Endometrial microvascular endothelial cells (primary cell): ENCODE measurements around the gene RPA3. TPM values are rescaled to one million over a fixed set of nuclear protein-coding genes. Genes with fewer than 3 reads are reported as not detected.

ENCODE experiments used
- in situ Hi-C: cut with HindIII; loops from 2 replicates; pipeline ENCODE4 v1.10.0; 2017; ENCODE audit warnings: low sequenced_read_pairs, low pct_unique_long_range_greater_than_20kb; ENCODE audit errors: inconsistent ontology term
- total RNA-seq: library from RNA; depleted of rRNA; stranded (reverse); fragments of >200 nt; gene quantifications from one replicate; pipeline ENCODE4 v1.2.3, GENCODE V29; 2015; ENCODE audit errors: inconsistent ontology term

RPA3 gene
- total RNA-seq: 26.9 TPM

- in situ Hi-C loops: no loop called here
These were observed at the start of gene RPA3 for GRCh38 chr7:7718492-7718891. Gene RPA3 (minus strand): TSS chr7:7718607. CDS start chr7:7640418, 78,189 bp downstream.

- in situ Hi-C loops: no loop called here
These were observed 48.3 kb upstream of the RPA3 start for GRCh38 chr7:7766671-7767070.

GRCh38 chr7:7765422-7765821 lies 47.0 kb upstream of the RPA3 start:
- in situ Hi-C loops: no loop called here

- in situ Hi-C loops: no loop called here
These were observed 46.4 kb upstream of the RPA3 start for GRCh38 chr7:7764520-7765396.

- in situ Hi-C loops: no loop called here
These were observed 43.8 kb upstream of the RPA3 start for GRCh38 chr7:7761974-7762779.

GRCh38 chr7:7761340-7761973 lies 43.0 kb upstream of the RPA3 start:
- in situ Hi-C loops: no loop called here

DNA sequence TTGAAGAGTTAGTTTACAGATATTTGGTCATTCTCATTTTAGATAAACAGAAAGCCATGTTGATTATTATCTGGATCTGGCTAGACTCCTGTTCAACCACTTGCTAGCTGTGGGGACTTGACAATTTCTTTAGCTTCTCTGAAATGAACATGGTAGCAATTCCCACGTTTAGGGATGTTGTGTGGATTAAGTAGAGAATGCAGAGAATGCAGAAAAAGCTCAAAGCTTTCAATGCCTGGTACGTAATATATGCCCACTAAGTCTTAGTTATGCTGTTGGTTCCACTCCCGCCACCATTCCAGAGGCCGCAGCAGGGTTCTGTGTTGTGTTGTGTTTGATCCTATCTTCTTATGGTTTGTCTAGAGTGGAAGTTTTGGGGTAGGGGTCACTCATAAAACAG lies 39.2 kb upstream of the RPA3 start:
- in situ Hi-C loops: no loop called here

DNA sequence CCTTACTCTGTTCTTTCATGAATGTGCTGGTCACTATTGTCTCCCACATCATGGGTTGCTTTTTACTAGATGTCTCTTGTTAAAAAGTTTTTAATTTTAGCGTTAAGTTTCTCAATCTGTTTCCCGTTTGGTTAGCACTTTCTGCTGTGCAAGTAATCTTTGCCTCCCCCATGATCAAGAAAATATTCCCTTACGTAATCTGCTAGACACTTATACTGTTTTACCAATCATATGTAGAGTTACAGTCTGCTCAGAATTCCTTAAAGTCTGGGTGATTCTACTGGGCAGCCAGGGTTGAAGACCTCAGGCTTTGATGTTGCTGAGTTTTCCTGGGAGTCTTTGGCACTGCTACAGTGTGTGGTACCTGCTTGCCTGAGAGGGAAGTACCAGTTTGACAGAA lies 38.2 kb upstream of the RPA3 start:
- in situ Hi-C loops: no loop called here

GRCh38 chr7:7751243-7752092 lies 33.1 kb upstream of the RPA3 start:
- in situ Hi-C loops: no loop called here

- in situ Hi-C loops: no loop called here
These were observed 32.3 kb upstream of the RPA3 start for GRCh38 chr7:7750571-7751242.

GRCh38 chr7:7746458-7746857 lies 28.1 kb upstream of the RPA3 start:
- in situ Hi-C loops: no loop called here

DNA sequence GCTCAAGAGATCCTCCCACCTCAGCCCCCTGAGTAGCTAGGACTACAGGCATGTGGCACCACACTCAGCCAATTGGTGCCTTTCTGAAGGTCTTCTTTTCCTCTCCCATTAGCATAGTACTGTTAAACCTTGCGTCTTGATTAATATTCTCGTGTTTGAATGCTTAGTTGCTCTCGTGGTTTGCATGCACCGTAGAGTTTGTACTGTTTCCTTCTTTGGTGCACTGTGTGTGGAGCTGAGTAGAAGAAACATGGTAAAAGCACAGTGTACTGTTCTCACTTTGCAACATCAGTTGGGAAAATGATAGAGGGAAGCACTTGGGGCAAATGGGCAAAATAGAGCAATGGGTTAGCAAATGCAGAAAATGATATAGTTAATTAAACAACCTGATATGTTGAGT lies 27.6 kb upstream of the RPA3 start:
- in situ Hi-C loops: no loop called here

DNA sequence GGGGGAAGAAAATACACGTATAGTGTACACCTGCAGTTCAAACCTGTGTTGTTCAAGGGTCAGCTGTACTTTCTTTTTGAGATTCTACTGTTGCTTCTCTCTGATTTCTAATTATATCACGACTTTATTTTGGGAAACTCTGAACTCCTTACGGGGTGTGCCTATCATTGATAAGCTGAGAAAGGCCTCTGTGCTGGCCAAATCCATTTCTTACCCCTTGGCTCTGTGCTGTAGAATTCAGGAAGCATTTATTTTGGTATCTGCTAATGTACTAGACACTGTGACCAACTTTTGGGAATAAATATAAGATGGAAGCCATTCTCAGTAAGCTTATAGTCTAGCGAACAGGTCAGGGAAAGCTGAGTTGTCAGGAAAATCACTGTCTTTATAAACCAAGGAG lies 26.9 kb upstream of the RPA3 start:
- in situ Hi-C loops: no loop called here

DNA sequence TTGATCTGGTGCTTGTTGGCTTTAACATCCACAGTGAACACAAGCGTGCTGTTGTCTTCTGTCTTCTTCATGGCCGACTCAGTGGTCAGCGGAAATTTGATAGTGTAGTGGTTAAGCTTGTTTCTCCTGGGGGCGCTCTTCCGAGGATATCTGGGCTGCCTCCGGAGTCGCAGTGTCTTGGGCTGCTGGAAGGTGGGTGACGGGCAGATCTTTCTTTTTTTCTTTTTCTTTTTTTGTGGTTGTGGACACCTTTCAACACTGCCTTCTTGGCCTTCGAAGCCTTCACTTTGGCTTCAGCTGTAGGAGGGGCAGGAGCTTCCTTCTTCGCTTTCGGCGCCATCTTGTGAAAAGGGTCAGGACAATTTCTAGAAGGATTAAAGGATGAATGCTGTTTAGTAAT lies 23.8 kb upstream of the RPA3 start:
- in situ Hi-C loops: no loop called here

GRCh38 chr7:7740037-7740355 lies 21.6 kb upstream of the RPA3 start:
- in situ Hi-C loops: no loop called here

DNA sequence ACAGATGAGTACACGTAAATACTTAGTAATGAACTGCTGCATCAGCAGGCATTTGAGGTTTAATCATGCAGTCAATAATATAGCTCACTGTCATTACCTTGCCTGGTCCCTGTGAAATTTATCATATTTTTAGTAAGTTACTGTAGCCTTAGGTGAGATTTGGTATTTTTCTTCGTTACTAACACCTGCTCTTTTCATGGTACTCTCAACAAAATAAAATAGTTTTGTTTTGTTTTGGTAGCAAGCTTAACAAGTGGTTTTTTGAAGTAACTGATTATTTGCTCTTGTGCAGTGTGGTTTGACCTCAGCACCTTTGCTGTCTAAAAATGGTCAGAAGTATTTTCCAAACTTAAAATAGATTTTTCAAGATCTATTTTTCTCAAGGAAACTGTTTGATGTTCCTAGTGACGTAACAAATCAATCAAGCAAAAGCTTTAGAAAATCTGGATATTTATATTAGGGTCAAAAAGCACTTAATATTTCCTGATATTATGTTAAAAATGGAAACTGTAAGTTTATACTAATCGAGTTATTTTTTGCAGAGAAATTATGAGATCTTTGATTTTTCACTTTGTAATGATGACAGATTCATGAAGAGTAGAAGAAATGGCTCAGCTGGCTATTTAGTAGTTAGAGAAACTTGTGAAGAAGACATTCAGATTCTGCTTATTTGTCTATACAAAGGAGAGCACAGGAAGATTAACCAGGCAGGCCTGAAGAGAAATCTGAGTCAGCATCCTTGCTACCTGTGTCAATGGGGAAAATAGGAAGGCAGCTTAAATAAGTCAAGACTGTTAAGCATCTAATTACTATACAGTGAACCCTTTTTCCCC lies 21.0 kb upstream of the RPA3 start:
- in situ Hi-C loops: no loop called here

DNA sequence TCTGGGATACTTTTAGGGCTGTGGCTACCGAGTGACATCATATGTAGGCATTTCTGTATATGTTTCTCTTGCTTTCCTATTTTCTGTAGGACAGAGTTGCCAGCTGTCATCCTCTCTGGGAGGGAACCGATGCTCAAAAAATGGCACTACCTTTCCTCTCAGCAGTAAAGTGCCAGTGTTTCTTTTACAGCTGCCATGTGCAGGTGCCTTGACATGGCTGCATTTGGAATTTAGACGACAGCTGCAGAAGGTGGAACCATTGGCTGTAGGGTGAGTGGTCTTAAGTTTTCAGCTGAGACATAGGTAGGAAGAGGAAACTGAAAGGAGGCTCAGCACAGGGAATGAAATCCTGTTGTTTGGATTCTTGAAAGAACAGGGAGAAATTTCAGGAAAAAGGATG lies 20.2 kb upstream of the RPA3 start:
- in situ Hi-C loops: no loop called here

GRCh38 chr7:7738177-7738576 lies 19.8 kb upstream of the RPA3 start:
- in situ Hi-C loops: no loop called here
